Fibroblast of lung (primary cell): ENCODE results near the gene TSPAN9. TPM values are rescaled to one million over a fixed set of nuclear protein-coding genes. Genes with fewer than 3 reads are reported as not detected.

Experiments
- DNase-seq, 2 donors: peaks; one replicate each; pipeline versions ENCODE4 v3.0.0 to v3.0.0-alpha.2; 2010; ENCODE audit warnings: low read depth in 2 of 2
- H2AFZ ChIP-seq: 2 replicates; pipeline ENCODE4 v1.5.1; 2012; ENCODE audit warnings: low read length, control low read depth, inconsistent platforms
- H3K27ac ChIP-seq: 2 replicates; pipeline ENCODE4 v1.5.1; 2011; ENCODE audit warnings: low read length, control low read depth; ENCODE audit not compliant: insufficient read depth
- H3K27me3 ChIP-seq: 2 replicates; pipeline ENCODE4 v1.5.1; 2011; ENCODE audit warnings: mild to moderate bottlenecking, low read length; ENCODE audit not compliant: control insufficient read depth, insufficient read depth
- H3K36me3 ChIP-seq: 2 replicates; pipeline ENCODE4 v1.5.1; 2011; ENCODE audit warnings: low read length; ENCODE audit not compliant: control insufficient read depth, insufficient read depth
- H3K4me1 ChIP-seq: 2 replicates; pipeline ENCODE4 v1.5.1; 2011; ENCODE audit warnings: low read length; ENCODE audit not compliant: control insufficient read depth, insufficient read depth; ENCODE audit errors: extremely low read depth
- H3K4me2 ChIP-seq: 2 replicates; pipeline ENCODE4 v1.5.1; 2011; ENCODE audit warnings: low read length, control low read depth; ENCODE audit not compliant: insufficient read depth; ENCODE audit errors: extremely low read depth
- H3K4me3 ChIP-seq, 4 experiments: fragments of 200-600 bp in 1 of 4; sonication (generic) in 1 of 4; replicated peaks in 1 of 4; 2 replicates each; pipeline ENCODE4 v1.5.1; 2011 to 2016; ENCODE audit warnings: low read length in 4 of 4, low read depth in 3 of 4, mild to moderate bottlenecking in 3 of 4, control low read depth in 2 of 4, inconsistent platforms in 1 of 4, mixed read lengths in 1 of 4; ENCODE audit not compliant: insufficient read depth in 1 of 4; ENCODE audit errors: control extremely low read depth in 1 of 4
- H3K79me2 ChIP-seq: 2 replicates; pipeline ENCODE4 v1.5.1; 2012; ENCODE audit warnings: mild to moderate bottlenecking, low read length, inconsistent platforms; ENCODE audit not compliant: control insufficient read depth, insufficient read depth
- H3K9ac ChIP-seq: 2 replicates; pipeline ENCODE4 v1.5.1; 2011; ENCODE audit warnings: mild to moderate bottlenecking, low read length, control low read depth; ENCODE audit not compliant: insufficient read depth
- H3K9me3 ChIP-seq: 2 replicates; pipeline ENCODE4 v1.5.1; 2012; ENCODE audit warnings: low read depth, low read length; ENCODE audit not compliant: control insufficient read depth, insufficient read depth
- H4K20me1 ChIP-seq: 2 replicates; pipeline ENCODE4 v1.5.1; 2011; ENCODE audit warnings: low read length; ENCODE audit not compliant: control insufficient read depth, insufficient read depth; ENCODE audit errors: extremely low read depth
- EZH2 ChIP-seq: IDR thresholded peaks from 2 replicates; pipeline ENCODE4 v1.5.1; 2012; ENCODE audit warnings: low read length, control low read depth, mild to moderate bottlenecking; ENCODE audit errors: missing control alignments
- polyA plus RNA-seq, 2 donors: library from polyadenylated mRNA; depleted of rRNA in 1 of 2; stranded (reverse) in 1 of 2; unstranded in 1 of 2; fragments of >200 nt; gene quantifications; 2 replicates each; pipeline ENCODE4 v1.2.1, GENCODE V29; 2011 to 2012; ENCODE audit warnings: missing spikeins in 1 of 2
- total RNA-seq: library from RNA; depleted of rRNA; stranded (reverse); fragments of >200 nt; gene quantifications from 2 replicates; pipeline ENCODE4 v1.2.1, GENCODE V29; 2014
- TF ChIP-seq, protein P1 (sequence below), 2 donors: IDR thresholded peaks in 1 of 2; conservative IDR thresholded peaks in 1 of 2; 1 replicate in 1 of 2; 2 replicates in 1 of 2; pipeline ENCODE4 v1.5.1; 2011 to 2012; ENCODE audit warnings: low read length in 2 of 2, control low read depth in 1 of 2, inconsistent platforms in 1 of 2, low read depth in 1 of 2, mild to moderate bottlenecking in 1 of 2

Gene TSPAN9
- total and polyA plus RNA-seq, 2 donors (not counting 1 experiment from before 2014, with no cell fraction given), result 31.1 to 35.2 TPM

DNA sequence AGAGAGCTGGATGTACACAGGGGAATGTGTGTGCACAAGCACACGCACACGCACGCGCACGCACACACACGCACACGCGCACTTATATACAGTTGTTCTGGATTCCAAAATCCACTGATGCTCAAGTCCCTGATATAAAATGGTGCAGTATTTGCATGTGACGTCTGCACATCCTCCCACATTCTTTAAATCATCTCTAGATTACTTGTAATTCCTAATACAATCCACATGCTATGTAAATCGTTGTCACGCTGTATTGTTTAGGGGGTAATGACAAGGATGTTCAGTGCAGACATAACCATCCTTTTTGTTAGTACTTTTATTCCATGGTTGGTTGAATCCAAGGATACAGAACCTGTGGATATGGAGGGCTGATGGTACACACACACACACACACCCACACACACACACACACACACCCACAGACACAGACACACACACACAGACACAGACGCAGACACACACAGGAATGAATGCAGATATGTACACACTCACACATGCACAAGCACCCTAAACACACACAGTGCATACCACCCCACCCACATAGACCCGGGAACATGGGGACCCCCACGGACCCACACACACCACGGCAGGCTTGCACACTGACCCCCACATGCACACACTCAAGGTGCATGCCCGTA, 225.3 kb downstream of the TSPAN9 start:
- Histone ChIP-seq H3K79me2 (no peaks in the 10 kb centered on the region), H3K9me3 (no peaks in the 10 kb centered on the region), H3K4me2 (no peak overlapping the region), H3K4me3 (no peak overlapping the region), H3K27me3 (no peaks in the 10 kb centered on the region), H3K36me3 (no peaks in the 10 kb centered on the region), H3K4me1 (peaks cover 18% of the 10 kb centered on the region), H2AFZ (no peak overlapping the region), H3K9ac (no peak overlapping the region), H4K20me1 (no peaks in the 10 kb centered on the region), H3K27ac (no peak overlapping the region)
- TF ChIP-seq, protein P1, sequence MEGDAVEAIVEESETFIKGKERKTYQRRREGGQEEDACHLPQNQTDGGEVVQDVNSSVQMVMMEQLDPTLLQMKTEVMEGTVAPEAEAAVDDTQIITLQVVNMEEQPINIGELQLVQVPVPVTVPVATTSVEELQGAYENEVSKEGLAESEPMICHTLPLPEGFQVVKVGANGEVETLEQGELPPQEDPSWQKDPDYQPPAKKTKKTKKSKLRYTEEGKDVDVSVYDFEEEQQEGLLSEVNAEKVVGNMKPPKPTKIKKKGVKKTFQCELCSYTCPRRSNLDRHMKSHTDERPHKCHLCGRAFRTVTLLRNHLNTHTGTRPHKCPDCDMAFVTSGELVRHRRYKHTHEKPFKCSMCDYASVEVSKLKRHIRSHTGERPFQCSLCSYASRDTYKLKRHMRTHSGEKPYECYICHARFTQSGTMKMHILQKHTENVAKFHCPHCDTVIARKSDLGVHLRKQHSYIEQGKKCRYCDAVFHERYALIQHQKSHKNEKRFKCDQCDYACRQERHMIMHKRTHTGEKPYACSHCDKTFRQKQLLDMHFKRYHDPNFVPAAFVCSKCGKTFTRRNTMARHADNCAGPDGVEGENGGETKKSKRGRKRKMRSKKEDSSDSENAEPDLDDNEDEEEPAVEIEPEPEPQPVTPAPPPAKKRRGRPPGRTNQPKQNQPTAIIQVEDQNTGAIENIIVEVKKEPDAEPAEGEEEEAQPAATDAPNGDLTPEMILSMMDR (conservative IDR thresholded peaks at IDR 0.05 in 1 of 2, IDR thresholded peaks at IDR 0.05 in 1 of 2; ENCODE audit: low read depth in 1 of 2, low read length in 2 of 2), result no peak
- TF ChIP-seq EZH2, result no peak
- no peak for DNase-seq

DNA sequence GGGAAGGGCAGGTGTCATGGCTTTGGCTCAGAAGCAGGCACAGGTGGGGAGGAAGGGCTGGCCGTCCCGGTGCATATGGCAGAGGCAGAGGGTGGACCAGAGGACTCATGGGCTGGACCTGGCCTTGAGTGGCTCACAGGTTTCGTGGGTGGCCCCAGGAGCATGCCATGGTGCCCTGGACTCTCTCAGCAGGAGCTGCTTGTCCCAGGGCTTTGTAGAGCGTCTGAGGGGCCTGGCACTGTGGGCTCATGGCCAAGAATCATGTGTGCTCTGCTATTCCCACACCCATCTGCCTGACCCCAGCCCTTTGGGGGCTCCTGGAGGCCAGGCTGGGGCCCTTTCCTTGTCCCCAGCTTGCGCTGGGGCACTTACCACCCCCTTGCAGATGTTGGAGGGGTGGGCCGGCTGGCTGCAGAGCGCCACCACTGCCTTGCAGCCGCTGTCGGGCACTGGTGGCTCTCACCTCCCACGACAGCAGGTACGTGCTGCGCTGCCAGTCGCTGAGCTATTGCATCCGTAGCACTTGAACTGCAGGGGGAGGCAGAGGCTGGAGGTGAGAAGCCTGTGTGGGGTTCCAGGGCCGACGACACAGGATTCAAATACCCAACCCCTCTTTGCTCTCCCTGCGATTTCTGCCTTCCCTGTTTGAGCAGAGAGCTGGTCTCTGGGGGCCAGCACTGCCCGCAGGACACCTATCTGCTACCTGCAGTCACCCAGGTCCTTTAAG, 226.4 kb downstream of the TSPAN9 start:
- Histone ChIP-seq H2AFZ (no peak overlapping the region), H3K27ac (no peak overlapping the region), H3K36me3 (no peaks in the 10 kb centered on the region), H3K4me2 (no peak overlapping the region), H3K4me1 (peaks cover 18% of the 10 kb centered on the region), H3K79me2 (no peaks in the 10 kb centered on the region), H3K9me3 (no peaks in the 10 kb centered on the region), H3K27me3 (peaks cover 3% of the 10 kb centered on the region), H4K20me1 (no peaks in the 10 kb centered on the region), H3K4me3 (no peak overlapping the region), H3K9ac (no peak overlapping the region)
- peak in 1 of 2 donors; percentile 16 for DNase-seq
- TF ChIP-seq, protein P1 (conservative IDR thresholded peaks at IDR 0.05 in 1 of 2, IDR thresholded peaks at IDR 0.05 in 1 of 2; ENCODE audit: low read depth in 1 of 2, low read length in 2 of 2), result no peak
- no peak for TF ChIP-seq EZH2

DNA sequence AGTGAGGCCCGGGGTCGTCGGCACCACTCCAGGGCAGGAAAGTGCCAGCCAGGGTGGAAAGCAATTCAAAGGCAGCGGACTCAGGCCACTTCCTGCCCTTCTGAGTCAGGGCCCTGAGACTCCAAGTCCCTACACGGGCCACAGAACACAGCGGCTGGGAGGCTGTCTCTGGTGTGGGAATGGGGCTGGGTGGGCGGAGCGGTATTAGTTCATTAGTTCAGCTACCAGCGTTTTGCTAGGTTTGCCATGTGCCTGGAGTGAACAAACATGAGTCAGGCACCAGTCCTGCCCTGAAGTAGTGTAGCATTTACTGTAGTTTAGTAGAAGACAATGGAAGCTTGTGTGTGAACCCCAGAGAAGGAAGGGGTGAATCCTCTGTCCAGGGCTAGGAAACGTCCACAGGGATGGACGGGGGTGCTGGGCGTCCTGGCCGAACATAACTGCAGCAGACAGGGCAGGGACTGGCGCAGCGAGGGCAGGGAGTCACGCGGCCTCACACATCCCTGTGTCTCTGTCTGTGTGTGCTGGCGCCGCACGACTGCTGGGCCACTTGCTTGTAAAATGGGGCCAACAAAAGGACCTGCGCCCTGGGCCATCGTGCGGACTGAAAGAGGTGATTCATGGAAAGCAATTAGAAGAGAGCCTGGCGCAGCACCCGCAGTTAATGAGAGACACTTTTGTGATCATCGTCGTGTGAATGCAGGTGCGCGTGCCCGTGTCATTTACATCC, 227.4 kb downstream of the TSPAN9 start:
- H3K4me2 ChIP-seq, result no peak overlapping the region
- H3K36me3 ChIP-seq, result no peaks in the 10 kb centered on the region
- no peak overlapping the region for H3K4me3 ChIP-seq
- H3K9me3 ChIP-seq, result no peaks in the 10 kb centered on the region
- peak overlapping the region; percentile 8 for H3K27ac ChIP-seq
- no peak overlapping the region for H2AFZ ChIP-seq
- H3K9ac ChIP-seq, result no peak overlapping the region
- no peaks in the 10 kb centered on the region for H3K79me2 ChIP-seq
- peaks cover 3% of the 10 kb centered on the region for H3K27me3 ChIP-seq
- H3K4me1 ChIP-seq, result peaks cover 13% of the 10 kb centered on the region
- DNase-seq, result peak; percentile 71 to 91
- H4K20me1 ChIP-seq, result no peaks in the 10 kb centered on the region
- no peak for TF ChIP-seq EZH2
- TF ChIP-seq, protein P1 (conservative IDR thresholded peaks at IDR 0.05 in 1 of 2, IDR thresholded peaks at IDR 0.05 in 1 of 2; ENCODE audit: low read depth in 1 of 2, low read length in 2 of 2), result no peak
